Endothelial cell of hepatic sinusoid (primary cell): Measurements from ENCODE around the gene RAPGEF6.
"Not testable (repeated sequence)": the region's sequence is repeated elsewhere in the genome, so short reads cannot be mapped to it uniquely, and the experiment has no call there.

Source experiments
- in situ Hi-C: cut with HindIII; loops from 2 replicates; pipeline ENCODE4 v1.10.0; 2017; ENCODE audit warnings: low sequenced_read_pairs

The RAPGEF6 gene

DNA sequence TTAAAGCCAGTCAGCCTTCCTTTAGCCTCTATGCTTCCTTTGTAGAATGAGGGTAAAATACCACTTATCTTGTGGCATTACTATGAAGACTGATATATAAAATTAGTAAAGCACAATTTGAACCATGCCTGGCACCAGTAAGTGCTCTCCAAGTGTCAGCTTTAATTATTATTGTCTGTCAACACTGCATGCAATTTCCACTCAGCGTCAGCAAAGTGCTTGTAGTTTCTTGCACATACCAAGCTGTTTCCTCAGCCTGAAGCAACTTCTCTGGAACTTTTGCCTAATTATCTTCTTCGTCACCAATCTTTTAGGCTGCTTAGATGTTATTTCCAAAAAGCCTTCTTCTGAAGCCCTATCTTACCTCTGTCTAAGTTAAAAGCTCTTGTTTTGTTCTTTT, 193.8 kb downstream of the RAPGEF6 start:
- in situ Hi-C loops, result loop anchor here (25.0 kb wide), 1 partner anchor 571 kb away; the partner anchor contains the start of gene ACSL6

DNA sequence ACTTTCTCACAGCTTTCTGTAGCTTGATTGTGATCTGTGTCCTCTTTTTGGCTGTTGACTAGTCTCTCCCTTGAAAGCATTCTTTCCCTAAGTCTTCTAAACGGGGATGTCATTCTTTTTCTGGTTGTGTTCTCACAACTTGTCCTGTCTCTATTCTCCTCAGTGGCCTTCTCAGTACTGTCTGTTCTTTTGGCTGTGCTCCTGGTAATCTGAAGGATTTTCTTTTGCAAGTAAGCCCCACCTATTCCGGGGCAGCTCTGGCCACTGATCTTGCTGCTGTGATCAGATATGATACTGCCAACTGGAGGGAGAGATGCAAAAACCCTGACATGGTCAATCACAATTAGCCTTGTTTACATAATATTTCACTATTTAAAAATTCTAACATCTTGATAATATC, 198.9 kb downstream of the RAPGEF6 start:
- in situ Hi-C loops, result loop anchor here (25.0 kb wide), 1 partner anchor 576 kb away; the partner anchor contains the start of gene ACSL6

DNA sequence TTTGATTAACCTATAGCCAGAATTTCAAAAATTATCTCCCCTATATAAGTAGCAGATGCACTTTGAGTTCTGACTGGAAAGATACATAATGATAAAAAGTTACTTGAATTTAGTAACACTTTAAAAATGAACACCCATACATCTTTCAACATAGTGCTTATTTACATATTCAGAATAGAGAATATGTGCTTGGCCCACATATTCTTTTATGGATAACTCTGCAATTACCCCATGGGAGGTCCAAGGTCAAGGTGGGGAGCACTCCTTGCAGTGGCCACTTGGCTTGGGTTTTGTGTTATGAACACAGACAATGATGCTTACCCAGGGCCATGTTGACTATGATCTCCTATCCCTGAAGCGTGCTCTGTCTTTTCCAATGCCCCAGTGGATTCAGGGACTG, 201.9 kb downstream of the RAPGEF6 start:
- in situ Hi-C loops, result loop anchor here (25.0 kb wide), 1 partner anchor 579 kb away; the partner anchor contains the start of gene ACSL6

DNA sequence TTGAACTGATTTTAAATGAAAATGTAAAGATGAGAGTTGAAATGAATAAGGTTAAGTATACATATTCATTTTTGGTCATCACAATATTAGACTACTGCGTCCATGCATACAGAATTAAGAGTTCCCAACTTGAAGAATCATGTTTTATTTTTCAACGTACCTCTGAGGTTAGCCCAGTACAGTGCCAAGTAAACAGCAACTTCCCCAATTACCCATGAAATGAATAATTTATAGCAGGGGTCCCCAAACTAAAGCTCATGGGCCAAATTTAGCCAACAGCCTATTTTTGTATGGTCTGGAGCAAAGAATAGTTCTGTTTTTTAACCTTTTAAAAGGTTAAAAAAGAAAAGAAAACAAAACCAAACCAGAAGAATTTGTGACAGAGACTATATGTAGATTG, 203.2 kb downstream of the RAPGEF6 start:
- in situ Hi-C loops, result loop anchor here (25.0 kb wide), 1 partner anchor 581 kb away; the partner anchor contains the start of gene ACSL6

DNA sequence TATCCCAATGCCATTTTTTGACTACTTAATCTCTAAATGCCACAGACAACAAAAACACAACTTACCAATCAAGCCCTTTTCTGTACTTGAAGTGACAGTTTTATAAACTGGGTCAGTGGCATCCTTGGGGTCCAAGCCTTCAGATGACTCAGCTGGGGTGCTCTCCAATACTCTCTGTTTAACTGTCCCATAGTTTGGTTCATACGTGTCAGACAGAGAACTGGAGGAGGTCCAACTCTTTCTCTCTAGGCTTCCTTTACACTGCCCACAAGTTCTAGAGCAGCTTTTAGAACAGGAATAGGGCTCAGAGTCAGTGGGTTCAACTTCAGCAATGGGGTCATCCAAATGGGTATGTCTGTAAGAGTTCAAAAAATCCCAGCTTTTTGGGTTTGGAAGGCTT, 204.2 kb downstream of the RAPGEF6 start:
- in situ Hi-C loops, result loop anchor here (25.0 kb wide), 1 partner anchor 582 kb away; the partner anchor contains the start of gene ACSL6

DNA sequence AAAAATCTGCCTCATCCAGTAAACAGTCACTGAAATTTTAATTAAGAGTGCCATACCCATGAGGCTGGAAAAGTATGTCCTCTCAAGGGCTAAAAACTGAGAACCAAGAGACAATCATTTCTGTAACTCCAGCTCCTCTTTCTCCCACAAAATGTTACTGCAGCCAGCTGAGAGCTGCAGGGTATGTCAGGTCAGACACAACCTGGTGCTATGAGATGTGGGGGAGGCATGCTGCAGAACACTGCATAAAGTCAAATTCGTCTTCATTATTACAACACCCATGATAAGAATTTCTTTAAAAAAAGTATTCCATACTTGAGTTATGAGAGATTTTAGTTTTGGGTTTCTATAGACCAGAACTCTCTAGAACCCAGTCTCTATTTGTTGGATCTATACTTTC, 209.0 kb downstream of the RAPGEF6 start:
- in situ Hi-C loops, result loop anchor here (25.0 kb wide), 1 partner anchor 586 kb away; the partner anchor contains the start of gene ACSL6

DNA sequence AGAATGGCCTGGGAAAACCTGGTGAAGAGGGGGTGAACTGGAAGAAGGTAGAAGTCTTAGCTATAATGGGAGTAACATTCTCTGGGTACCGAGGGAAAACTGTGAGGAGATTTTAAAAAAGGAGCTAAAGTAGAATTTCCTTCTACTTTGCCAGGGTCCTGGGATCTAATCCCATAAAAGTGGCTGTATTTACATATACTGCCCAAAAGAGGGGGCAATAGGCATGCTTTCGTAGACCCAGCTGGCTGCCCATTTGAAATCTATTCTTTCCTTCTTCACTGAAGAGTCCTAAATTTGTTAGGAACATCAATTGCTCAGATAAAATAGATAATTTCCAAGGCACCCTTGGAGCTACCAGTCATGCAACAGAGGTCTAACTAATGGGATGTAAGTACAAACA, 212.0 kb downstream of the RAPGEF6 start:
- in situ Hi-C loops, result loop anchor here (25.0 kb wide), 1 partner anchor 161 kb away; the partner anchor contains the start of gene CDC42SE2

DNA sequence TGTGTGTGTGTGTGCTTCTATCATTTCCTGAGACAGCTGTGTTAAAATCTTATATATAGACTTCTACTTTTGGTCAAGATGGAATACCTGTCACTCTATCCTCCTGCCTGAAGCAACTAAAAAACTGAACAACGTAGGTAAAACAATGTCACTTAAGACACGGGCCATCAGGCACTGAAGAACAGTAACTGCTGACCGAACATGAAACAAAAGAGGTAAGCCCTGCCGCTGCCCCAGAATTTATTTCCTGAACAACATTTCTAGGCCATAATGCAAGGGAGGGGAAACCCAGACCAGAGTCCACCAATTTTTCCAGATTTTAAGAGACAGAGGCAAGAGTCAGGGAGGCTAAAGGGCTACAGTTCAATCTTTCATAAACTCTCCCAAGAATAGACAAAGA, 215.2 kb downstream of the RAPGEF6 start:
- in situ Hi-C loops, result loop anchor here (25.0 kb wide), 1 partner anchor 158 kb away; the partner anchor contains the start of gene CDC42SE2

DNA sequence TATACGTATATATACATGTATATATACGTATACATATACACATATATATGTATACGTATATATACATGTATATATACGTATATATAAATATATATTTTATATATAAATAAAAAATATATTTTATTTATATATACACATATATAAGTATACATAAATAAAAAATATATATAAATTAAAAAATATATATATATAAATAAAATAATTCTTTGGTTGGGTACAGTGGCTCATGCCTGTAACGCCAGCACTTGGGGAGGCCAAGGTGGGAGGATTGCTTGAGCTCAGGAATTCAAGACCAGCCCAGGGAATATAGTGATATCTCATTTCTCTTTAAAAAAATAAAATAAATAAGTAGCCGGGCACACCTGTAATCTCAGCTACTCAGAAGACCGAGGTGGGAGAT, 216.2 kb downstream of the RAPGEF6 start:
- in situ Hi-C loops, result loop anchor here (25.0 kb wide), 1 partner anchor 157 kb away; the partner anchor contains the start of gene CDC42SE2

DNA sequence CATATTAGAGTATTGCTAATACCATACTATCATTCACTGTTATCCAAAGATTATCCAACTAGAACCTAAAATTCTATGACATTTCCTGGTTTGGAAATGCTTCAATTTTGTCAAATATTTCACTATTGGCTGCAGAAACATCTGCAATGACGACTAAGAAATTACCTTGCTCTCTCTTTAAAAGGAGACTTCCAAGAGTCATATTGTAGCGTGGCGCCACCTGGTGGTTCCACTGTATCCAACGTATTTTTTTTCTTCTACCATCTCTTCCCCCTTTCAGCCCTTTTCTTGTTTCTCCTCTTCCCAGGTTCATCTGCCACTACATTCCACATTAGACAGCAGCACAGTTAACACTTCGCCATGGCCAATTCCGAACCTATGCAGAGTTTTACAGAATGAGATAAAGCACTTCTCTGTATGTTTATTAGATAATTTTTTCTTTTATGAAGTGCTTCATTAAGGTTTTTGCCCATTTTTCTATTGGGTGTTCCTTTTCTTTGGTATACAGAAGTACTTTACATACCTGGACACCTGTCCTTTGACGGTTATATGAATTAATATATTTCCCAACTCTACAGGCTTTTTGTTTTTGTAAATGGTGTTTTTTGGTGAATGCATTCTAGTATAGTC, 217.7 kb downstream of the RAPGEF6 start:
- in situ Hi-C loops, result loop anchor here (25.0 kb wide), 1 partner anchor 155 kb away; the partner anchor contains the start of gene CDC42SE2

DNA sequence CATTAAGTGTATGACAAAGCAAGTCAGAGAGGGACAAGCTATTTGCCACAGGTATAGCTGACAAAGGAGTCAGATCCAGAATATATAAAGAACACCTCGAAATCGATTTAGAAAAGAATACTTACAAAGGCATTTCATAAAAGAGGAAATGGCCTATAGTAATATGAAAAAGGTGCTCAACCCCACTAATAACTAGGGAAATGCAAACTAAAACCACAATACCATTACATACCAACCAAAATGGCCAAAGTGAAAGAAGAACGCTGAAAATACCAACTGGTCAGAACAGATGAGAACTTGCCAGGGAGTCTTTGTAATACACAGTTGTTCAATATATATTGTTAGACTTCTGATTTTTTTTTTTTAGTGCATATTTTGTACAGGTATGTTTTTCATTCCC, 218.3 kb downstream of the RAPGEF6 start:
- in situ Hi-C loops, result loop anchor here (25.0 kb wide), 1 partner anchor 154 kb away; the partner anchor contains the start of gene CDC42SE2

DNA sequence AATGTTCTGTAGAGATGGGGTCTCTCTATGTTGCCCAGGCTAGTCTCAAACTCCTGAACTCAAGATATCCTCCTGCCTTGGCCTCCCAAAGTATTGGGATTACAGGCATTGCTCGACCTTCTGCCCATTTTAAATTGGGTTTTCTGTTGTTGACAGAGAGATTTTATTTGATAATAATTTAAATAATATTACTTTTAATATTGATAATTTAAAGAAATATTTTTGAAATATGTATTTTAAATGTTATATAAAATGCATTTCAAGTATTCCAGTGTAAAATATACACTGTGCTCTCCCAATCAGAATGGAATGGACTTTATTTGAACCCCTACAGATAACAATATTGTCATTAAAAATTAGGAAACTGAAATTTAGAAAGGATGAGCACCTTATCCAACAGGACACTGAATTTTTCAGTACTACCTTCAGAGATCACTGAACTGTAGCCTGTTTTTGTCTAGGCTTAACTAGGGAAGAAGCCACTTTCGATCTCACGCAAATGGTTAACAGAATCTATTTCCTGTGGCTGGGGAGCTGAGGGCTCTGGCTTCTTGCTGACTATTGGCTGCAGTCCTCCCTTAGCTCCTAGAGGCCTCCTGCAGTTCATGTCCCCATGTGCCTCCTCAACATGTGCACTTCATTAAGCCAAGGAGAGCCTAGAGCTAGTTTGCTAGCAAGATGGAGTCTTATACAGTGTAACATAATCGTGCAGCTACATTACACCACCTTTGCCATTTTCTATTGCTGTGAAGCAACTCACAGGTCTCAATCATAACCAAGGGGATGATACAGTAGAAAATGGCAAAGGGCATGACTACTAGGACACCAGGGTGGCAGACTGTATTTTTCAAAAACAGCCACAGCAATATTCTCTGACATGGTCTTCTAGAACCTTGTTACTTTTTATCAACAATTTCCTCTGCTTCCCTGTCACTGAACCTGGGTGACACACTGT, 221.1 kb downstream of the RAPGEF6 start:
- in situ Hi-C loops, result loop anchor here (25.0 kb wide), 1 partner anchor 152 kb away; the partner anchor contains the start of gene CDC42SE2

DNA sequence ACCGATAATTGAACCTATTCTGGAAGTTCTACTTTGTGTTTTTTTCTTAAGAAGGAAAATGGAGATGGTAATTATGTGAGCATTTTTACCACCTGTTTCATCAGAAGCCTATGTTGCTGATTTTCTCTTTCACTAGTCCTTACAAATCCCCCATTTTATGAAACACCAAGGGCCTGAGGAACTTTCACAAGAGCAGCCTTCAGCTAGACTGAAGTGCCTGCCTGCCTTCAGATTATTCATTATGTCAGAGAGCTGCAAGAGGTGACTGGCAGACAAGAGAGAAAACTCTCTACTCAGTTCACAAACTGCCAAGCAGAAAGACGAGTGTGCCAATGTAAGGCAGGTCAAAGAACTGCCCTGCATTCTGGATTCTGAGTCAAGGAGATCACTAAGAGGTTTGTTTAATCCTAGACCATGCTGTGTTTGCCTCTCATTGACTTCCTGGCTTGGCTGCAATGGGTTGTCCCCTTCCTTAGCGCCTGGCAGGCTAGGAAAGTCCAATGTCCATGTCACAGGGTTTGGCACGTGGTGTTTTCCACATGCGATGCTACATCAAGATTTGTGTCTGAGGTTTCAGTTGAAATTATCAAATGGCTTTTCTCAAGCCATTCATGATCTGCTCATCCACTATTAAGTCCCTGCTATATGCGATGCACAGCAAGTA, 227.9 kb downstream of the RAPGEF6 start:
- in situ Hi-C loops, result loop anchor here (25.0 kb wide), 1 partner anchor 145 kb away; the partner anchor contains the start of gene CDC42SE2

DNA sequence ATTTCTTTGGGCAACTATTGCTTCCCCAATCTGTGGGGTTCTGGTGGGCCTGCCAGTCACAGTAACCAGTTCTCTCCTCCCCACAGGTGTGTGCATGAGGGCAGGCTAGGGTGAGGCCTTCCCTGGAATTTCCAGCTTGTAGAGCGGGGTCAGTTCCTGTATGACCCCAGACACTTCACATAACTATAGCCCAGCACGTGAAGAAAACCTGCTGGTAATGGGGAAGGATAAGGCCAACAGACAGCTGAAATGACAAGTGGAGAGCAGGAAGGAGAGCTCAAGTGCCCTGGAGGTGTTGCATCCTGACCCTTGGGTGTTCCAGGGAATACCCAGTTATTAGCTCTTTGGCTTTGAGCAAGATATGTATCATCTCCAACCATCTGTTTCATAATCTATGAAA, 229.0 kb downstream of the RAPGEF6 start:
- in situ Hi-C loops, result loop anchor here (25.0 kb wide), 1 partner anchor 144 kb away; the partner anchor contains the start of gene CDC42SE2

DNA sequence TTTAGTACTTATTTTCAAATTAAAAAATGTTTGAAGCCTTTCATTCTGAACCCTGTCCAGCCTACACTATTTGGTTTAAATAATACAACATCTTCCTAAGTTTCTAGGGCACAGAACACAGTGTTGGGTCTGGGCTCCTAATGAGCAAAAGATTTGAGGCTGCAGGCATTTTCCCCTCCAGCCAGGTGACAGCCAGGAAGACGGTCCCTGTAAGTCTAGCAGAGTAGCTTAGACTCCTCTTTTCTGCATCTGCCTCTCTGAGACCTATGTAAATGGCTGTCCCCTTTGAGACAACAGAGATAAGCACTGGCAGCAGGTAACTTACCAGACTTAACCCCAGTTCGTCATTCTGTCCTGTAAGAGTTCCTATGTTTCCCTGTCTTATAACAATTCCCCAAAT, 229.4 kb downstream of the RAPGEF6 start:
- in situ Hi-C loops, result loop anchor here (25.0 kb wide), 1 partner anchor 143 kb away; the partner anchor contains the start of gene CDC42SE2

DNA sequence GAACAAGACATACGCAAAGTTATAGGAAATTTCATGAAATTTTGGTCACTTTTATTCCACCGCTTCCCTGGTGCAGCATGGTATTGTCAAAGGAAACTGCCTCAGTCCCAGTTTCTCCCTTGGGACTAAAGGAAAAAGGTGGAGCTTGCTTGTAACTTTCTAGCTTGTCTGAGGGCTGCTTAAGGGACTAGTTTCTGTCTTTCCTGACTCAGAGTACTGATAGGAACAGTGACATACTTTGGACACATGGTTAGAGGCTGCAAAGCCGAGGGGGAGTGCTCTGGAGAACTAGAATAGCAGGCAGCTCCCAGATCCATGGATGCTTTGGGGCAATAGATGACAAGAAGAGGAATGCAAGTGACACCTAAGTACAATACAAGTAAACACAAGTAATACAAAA, 234.4 kb downstream of the RAPGEF6 start:
- in situ Hi-C loops, result loop anchor here (25.0 kb wide), 1 partner anchor 138 kb away; the partner anchor contains the start of gene CDC42SE2

DNA sequence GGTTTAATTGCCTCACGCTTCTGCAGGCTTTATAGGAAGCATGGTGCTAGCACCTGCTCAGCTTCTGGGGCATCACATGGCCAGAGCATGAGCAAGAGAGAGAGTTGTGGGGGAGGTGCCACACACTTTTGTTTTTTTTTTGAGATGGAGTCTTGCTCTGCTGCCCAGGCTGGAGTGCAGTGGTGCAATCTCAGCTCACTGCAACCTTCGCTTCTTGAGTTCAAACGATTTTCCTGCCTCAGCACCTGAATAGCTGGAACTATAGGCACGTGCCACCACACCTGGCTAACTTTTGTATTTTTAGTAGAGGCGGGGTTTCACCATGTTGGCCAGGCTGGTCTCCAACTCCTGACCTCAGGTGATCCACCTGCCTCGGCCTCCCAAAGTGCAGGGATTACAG, 236.0 kb downstream of the RAPGEF6 start:
- in situ Hi-C loops, result not testable (repeated sequence)

DNA sequence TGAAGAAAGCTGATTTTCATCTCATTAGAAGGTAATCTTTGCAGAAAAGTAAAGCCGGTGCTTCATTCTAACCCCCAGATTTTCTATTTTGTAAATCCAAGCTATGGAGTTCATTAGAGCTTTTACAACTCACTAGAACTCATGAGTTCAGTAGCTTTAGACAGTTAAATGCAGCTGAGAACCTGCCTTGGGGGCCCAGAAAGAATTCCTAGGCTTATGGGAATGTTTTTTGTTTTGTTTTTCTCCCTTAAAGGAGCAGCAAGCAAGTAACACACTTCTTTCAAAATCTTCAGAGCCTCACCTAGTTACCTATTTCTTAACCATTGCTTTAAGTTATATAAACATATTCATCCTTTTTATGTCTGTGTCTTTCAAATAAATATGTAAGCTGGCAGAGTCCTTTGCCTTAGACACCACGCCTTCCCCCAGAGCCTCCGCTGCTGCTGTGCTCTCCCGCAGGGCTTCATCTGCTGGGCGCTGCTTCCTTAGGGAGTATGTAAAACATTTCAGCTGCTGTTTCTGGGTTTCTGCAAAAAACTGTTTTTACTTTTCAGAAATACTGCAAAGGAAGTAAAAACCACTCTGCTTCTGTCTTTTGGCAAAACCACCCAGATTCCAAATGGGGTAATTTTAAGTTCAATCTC, 238.3 kb downstream of the RAPGEF6 start:
- in situ Hi-C loops, result no loop called here

DNA sequence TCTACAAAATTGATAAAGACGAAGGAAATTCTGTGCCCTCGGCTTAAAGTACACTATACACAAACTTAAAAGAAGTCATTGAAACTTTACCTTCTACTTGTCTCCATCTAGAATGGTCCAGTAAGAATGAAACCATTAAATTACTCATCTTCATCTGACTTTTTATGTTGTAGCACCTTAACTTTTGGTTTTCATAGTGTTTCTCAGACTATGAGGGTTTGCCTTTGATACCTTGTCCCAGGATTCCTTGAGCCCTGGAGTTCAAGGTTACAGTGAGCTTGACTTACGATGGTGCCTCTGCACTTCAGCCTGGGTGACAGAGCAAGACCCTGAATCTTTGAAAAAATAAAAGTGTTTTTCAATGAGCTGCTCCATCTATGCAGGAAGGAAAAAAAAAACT, 239.0 kb downstream of the RAPGEF6 start:
- in situ Hi-C loops, result no loop called here

DNA sequence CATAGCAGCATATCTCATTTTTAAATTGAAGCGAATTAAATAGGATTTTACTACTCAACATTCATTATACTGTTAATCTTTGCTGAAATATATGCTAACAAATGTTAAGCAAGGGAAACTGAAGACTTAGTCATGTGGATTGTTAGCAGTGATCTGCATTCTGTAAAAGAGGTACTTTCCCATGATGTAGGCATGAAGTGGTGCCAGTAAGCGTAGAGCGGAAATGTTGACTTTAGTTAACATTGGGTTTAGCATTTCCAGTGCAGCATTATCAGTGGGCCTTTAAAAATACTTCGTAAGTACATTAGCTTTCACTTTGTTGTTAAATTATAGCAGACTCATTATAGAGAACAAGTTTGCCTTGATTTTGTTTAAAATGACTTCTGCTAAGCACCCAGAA, 240.9 kb downstream of the RAPGEF6 start:
- in situ Hi-C loops, result no loop called here
